Gastrocnemius medialis (tissue), 4 donors: ENCODE measurements around the gene GGPS1. TPM values are rescaled to one million over a fixed set of nuclear protein-coding genes. Genes with fewer than 3 reads are reported as not detected.
A peak's percentile ranks its signal among the peaks of the same experiment; 100 is the strongest.
"Not testable (repeated sequence)": the region's sequence is repeated elsewhere in the genome, so short reads cannot be mapped to it uniquely, and the experiment has no call there.

Experiments used
- ATAC-seq, 2 donors: fragments of 150-250 bp; one replicate each; pipeline ENCODE4 v1.9.1; 2016
- DNase-seq, 2 donors: peaks; one replicate each; pipeline ENCODE4 v3.0.0-alpha.2; 2019
- H3K27ac ChIP-seq, 4 donors: fragments of 200-600 bp; sonication (generic); 1 replicate in 1 of 4; 2 replicates in 3 of 4; pipeline ENCODE4 v1.5.1; 2016 to 2018; ENCODE audit warnings: mild to moderate bottlenecking in 2 of 4, moderate library complexity in 1 of 4
- H3K27me3 ChIP-seq, 3 donors: fragments of 200-600 bp; sonication (generic) in 2 of 3; 1 replicate in 1 of 3; 2 replicates in 2 of 3; pipeline versions ENCODE4 v1.5.1 to v1.6.0; 2016 to 2019; ENCODE audit warnings: mild to moderate bottlenecking in 1 of 3, moderate library complexity in 1 of 3
- H3K36me3 ChIP-seq, 2 donors: fragments of 200-600 bp; sonication (generic) in 1 of 2; one replicate each; pipeline ENCODE4 v1.5.1; 2017 to 2018
- H3K4me1 ChIP-seq, 2 donors: fragments of 200-600 bp; sonication (generic) in 1 of 2; one replicate each; pipeline ENCODE4 v1.5.1; 2016 to 2017; ENCODE audit warnings: mild to moderate bottlenecking in 2 of 2
- H3K4me3 ChIP-seq, 4 donors: fragments of 200-600 bp; sonication (generic) in 3 of 4; 1 replicate in 1 of 4; 2 replicates in 3 of 4; pipeline ENCODE4 v1.5.1; 2016 to 2019; ENCODE audit warnings: mild to moderate bottlenecking in 2 of 4
- H3K9me3 ChIP-seq, 3 donors: fragments of 200-600 bp; sonication (generic) in 2 of 3; 1 replicate in 1 of 3; 2 replicates in 2 of 3; pipeline ENCODE4 v1.5.1; 2016 to 2019
- CTCF ChIP-seq, 5 experiments: fragments of 450-650 bp in 3 of 5; fragments of 200-600 bp in 2 of 5; sonication (generic) in 2 of 5; IDR thresholded peaks in 4 of 5; conservative IDR thresholded peaks in 1 of 5; 1 replicate in 4 of 5; 2 replicates in 1 of 5; pipeline ENCODE4 v1.5.1; 2016 to 2019; ENCODE audit warnings: antibody characterized with exemption in 5 of 5, mild to moderate bottlenecking in 3 of 5, moderate library complexity in 3 of 5
- POLR2A ChIP-seq, 2 donors: fragments of 450-650 bp; IDR thresholded peaks; one replicate each; pipeline ENCODE4 v1.6.1; 2017; ENCODE audit warnings: antibody characterized with exemption in 2 of 2, mild to moderate bottlenecking in 2 of 2, moderate library complexity in 2 of 2
- in situ Hi-C, 4 donors: fragments of 200-750 bp; cut with MboI; loops; one replicate each; pipeline versions ENCODE4 v1.15.0 to v1.8.0; 2017; ENCODE audit warnings: low sequenced_read_pairs in 4 of 4
- intact Hi-C: fragments of 100-400 bp; cut with DNase I; formaldehyde crosslinking; loops from one replicate; pipeline ENCODE4 v1.15.1; 2023; ENCODE audit warnings: low total_unique reads
- total RNA-seq, 4 donors: library from RNA; depleted of rRNA; stranded (reverse); fragments of >200 nt; gene quantifications; one replicate each; pipeline versions ENCODE4 v1.1.0 to v1.2.3, GENCODE V29; 2016

The GGPS1 gene
- total RNA-seq, 4 donors from 2014 or later: 14.5 to 21.9 (median 17.7) TPM

- no peak for DNase-seq
- no peaks in the 10 kb centered on the region for H3K9me3 ChIP-seq
- no peaks in the 10 kb centered on the region for H3K4me1 ChIP-seq
- TF ChIP-seq CTCF (IDR thresholded peaks at IDR 0.05 in 4 of 5, conservative IDR thresholded peaks at IDR 0.05 in 1 of 5) (no peak), POLR2A (IDR thresholded peaks at IDR 0.05) (no peak)
- no peak overlapping the region for H3K27ac ChIP-seq
- in situ Hi-C loops (no loop called here), intact Hi-C loops (no loop called here)
- no peak for ATAC-seq
- no peaks in the 10 kb centered on the region for H3K36me3 ChIP-seq
- H3K4me3 ChIP-seq: no peak overlapping the region
- H3K27me3 ChIP-seq: no peaks in the 10 kb centered on the region
Measured at GRCh38 chr1:235358899-235359298, 30.5 kb downstream of the GGPS1 start.

- intact Hi-C loops, H3K4me1 ChIP-seq: not testable (repeated sequence)
Measured at GRCh38 chr1:235364189-235364588, 35.8 kb downstream of the GGPS1 start.

GRCh38 chr1:235366286-235366685, 37.9 kb downstream of the GGPS1 start:
- DNase-seq (no peak), ATAC-seq (no peak)
- Histone ChIP-seq H3K4me3 (no peak overlapping the region), H3K36me3 (no peaks in the 10 kb centered on the region), H3K27me3 (no peaks in the 10 kb centered on the region), H3K27ac (peak overlapping the region; percentile 85 to 93 (median 88)), H3K9me3 (no peaks in the 10 kb centered on the region), H3K4me1 (peaks cover 2 to 4% of the 10 kb centered on the region in 2 donors)
- intact Hi-C loops: loop anchor here (2.0 to 5.0 kb wide), 2 partner anchors 51 to 136 kb away; partner anchors contain the start of gene B3GALNT2
- TF ChIP-seq POLR2A (IDR thresholded peaks at IDR 0.05): no peak
- no peak for TF ChIP-seq CTCF (IDR thresholded peaks at IDR 0.05 in 4 of 5, conservative IDR thresholded peaks at IDR 0.05 in 1 of 5)
- in situ Hi-C loops: no loop called here

More at GRCh38 chr1:235364189-235364588, 35.8 kb downstream of the GGPS1 start:
- in situ Hi-C loops, H3K9me3 ChIP-seq, ATAC-seq, H3K36me3 ChIP-seq, H3K27me3 ChIP-seq, H3K27ac ChIP-seq, DNase-seq, H3K4me3 ChIP-seq: not testable (repeated sequence)

GRCh38 chr1:235367000-235367908, 38.9 kb downstream of the GGPS1 start, which contains the start of gene TBCE:
Gene TBCE (plus strand): TSS chr1:235367427. CDS start chr1:235380050, 12,623 bp downstream.
- in situ Hi-C loops (no loop called here), intact Hi-C loops (loop anchor here (1.0 to 5.0 kb wide), 3 partner anchors 39 to 135 kb away; partner anchors contain the start of genes ARID4B, B3GALNT2 and GGPS1)
- H3K27ac ChIP-seq: peak within 1 kb of the TSS; percentile 85 to 93 (median 88)
- H3K9me3 ChIP-seq: no peaks in the 10 kb centered on the region
- H3K4me1 ChIP-seq: peaks cover 2 to 4% of the 10 kb centered on the region in 2 donors
- no peaks in the 10 kb centered on the region for H3K36me3 ChIP-seq
- peak in 2 of 5 experiments; percentile 17 to 19 for TF ChIP-seq CTCF (IDR thresholded peaks at IDR 0.05 in 4 of 5, conservative IDR thresholded peaks at IDR 0.05 in 1 of 5)
- peak; percentile 86 to 94 for TF ChIP-seq POLR2A (IDR thresholded peaks at IDR 0.05)
- DNase-seq (peak; percentile 96 to 98), ATAC-seq (peak; percentile 99 to 100)
- peak within 1 kb of the TSS; percentile 63 to 83 (median 76) for H3K4me3 ChIP-seq
- no peaks in the 10 kb centered on the region for H3K27me3 ChIP-seq

- H3K4me3 ChIP-seq: peak overlapping the region; percentile 63 to 83 (median 76)
- no peak for DNase-seq
- H3K9me3 ChIP-seq: no peaks in the 10 kb centered on the region
- peaks cover 2 to 4% of the 10 kb centered on the region in 2 donors for H3K4me1 ChIP-seq
- no peak for ATAC-seq
- in situ Hi-C loops (no loop called here), intact Hi-C loops (loop anchor here (5.0 kb wide), 1 partner anchor 134 kb away; the partner anchor contains the start of gene B3GALNT2)
- H3K27me3 ChIP-seq: no peaks in the 10 kb centered on the region
- no peak for TF ChIP-seq CTCF (IDR thresholded peaks at IDR 0.05 in 4 of 5, conservative IDR thresholded peaks at IDR 0.05 in 1 of 5)
- no peak for TF ChIP-seq POLR2A (IDR thresholded peaks at IDR 0.05)
- H3K27ac ChIP-seq: peak overlapping the region; percentile 85 to 93 (median 88)
- H3K36me3 ChIP-seq: no peaks in the 10 kb centered on the region
Measured at GRCh38 chr1:235368428-235368827, 40.1 kb downstream of the GGPS1 start.
